Keratinocyte (primary cell): ENCODE results near the gene CEP131. TPM values are rescaled to one million over a fixed set of nuclear protein-coding genes. Genes with fewer than 3 reads are reported as not detected.

ENCODE experiments used
- DNase-seq: peaks from one replicate; pipeline ENCODE4 v3.0.0-alpha.2; 2011; ENCODE audit warnings: low read depth, missing footprints, low spot score
- FAIRE-seq: peaks from 2 replicates; lab custom pipeline; 2011; peaks lifted over from hg19 to GRCh38; lab: Jason Lieb, UNC
- H2AFZ ChIP-seq: 2 replicates; pipeline ENCODE4 v1.6.0; 2012; ENCODE audit warnings: low read length, control low read depth, inconsistent platforms; ENCODE audit not compliant: control insufficient read depth
- H3K27ac ChIP-seq: 2 replicates; pipeline ENCODE4 v1.5.1; 2011; ENCODE audit warnings: low read length; ENCODE audit not compliant: control insufficient read depth, insufficient read depth
- H3K27me3 ChIP-seq: 3 replicates; pipeline ENCODE4 v1.6.0; 2011; ENCODE audit warnings: low read length; ENCODE audit not compliant: control insufficient read depth, insufficient read depth; ENCODE audit errors: extremely low read depth
- H3K36me3 ChIP-seq, 2 experiments: 2 replicates in 1 of 2; 3 replicates in 1 of 2; pipeline ENCODE4 v1.5.1; 2011; ENCODE audit warnings: low read length in 2 of 2, mild to moderate bottlenecking in 1 of 2; ENCODE audit not compliant: control insufficient read depth in 2 of 2, insufficient read depth in 2 of 2; ENCODE audit errors: extremely low read depth in 1 of 2
- H3K4me1 ChIP-seq: 3 replicates; pipeline ENCODE4 v1.5.1; 2011; ENCODE audit warnings: low read length; ENCODE audit not compliant: control insufficient read depth, insufficient read depth; ENCODE audit errors: extremely low read depth
- H3K4me2 ChIP-seq: 3 replicates; pipeline ENCODE4 v1.6.0; 2011; ENCODE audit warnings: low read depth, low read length; ENCODE audit not compliant: control insufficient read depth, insufficient read depth; ENCODE audit errors: extremely low read depth
- H3K4me3 ChIP-seq, 3 experiments: fragments of 200-600 bp in 1 of 3; sonication (generic) in 1 of 3; 2 replicates in 2 of 3; 3 replicates in 1 of 3; pipeline ENCODE4 v1.5.1; 2011 to 2016; ENCODE audit warnings: low read length in 3 of 3, mild to moderate bottlenecking in 3 of 3, control low read depth in 2 of 3, inconsistent platforms in 1 of 3, low read depth in 1 of 3, mixed read lengths in 1 of 3, mixed run types in 1 of 3, moderate library complexity in 1 of 3; ENCODE audit not compliant: control insufficient read depth in 2 of 3, insufficient read depth in 2 of 3; ENCODE audit errors: extremely low read depth in 1 of 3
- H3K79me2 ChIP-seq: 2 replicates; pipeline ENCODE4 v1.6.0; 2012; ENCODE audit warnings: low read length; ENCODE audit not compliant: control insufficient read depth, insufficient read depth
- H3K9ac ChIP-seq: 3 replicates; pipeline ENCODE4 v1.6.0; 2011; ENCODE audit warnings: low read length; ENCODE audit not compliant: control insufficient read depth, insufficient read depth; ENCODE audit errors: extremely low read depth
- H3K9me1 ChIP-seq: 3 replicates; pipeline ENCODE4 v1.6.0; 2011; ENCODE audit warnings: low read length; ENCODE audit not compliant: control insufficient read depth, insufficient read depth; ENCODE audit errors: extremely low read depth
- H3K9me3 ChIP-seq: 2 replicates; pipeline ENCODE4 v1.5.1; 2012; ENCODE audit warnings: low read depth, low read length; ENCODE audit not compliant: control insufficient read depth
- H4K20me1 ChIP-seq: 3 replicates; pipeline ENCODE4 v1.6.0; 2011; ENCODE audit warnings: low read length; ENCODE audit not compliant: control insufficient read depth, insufficient read depth; ENCODE audit errors: extremely low read depth
- CTCF ChIP-seq, 3 experiments: IDR thresholded peaks in 1 of 3; conservative IDR thresholded peaks in 1 of 3; optimal IDR thresholded peaks in 1 of 3; 2 replicates in 2 of 3; 3 replicates in 1 of 3; pipeline versions ENCODE3 to v1.5.1; 2011; ENCODE audit warnings: low read length in 3 of 3, mild to moderate bottlenecking in 3 of 3, moderate library complexity in 2 of 3, control low read depth in 1 of 3, inconsistent platforms in 1 of 3; ENCODE audit not compliant: insufficient read depth in 2 of 3; ENCODE audit errors: extremely low read depth in 1 of 3
- EZH2 ChIP-seq: IDR thresholded peaks from one replicate; pipeline ENCODE4 v1.6.1; 2012; ENCODE audit warnings: inconsistent platforms, mild to moderate bottlenecking, low read length, moderate library complexity
- dilution Hi-C: fragments of 300-500 bp; cut with MboI; formaldehyde crosslinking; loops from one replicate; pipeline ENCODE4 v1.7.0; 2020; ENCODE audit warnings: low sequenced_read_pairs; ENCODE audit not compliant: extremely low pct_ligation_motif_present
- polyA plus RNA-seq, 5 experiments: library from polyadenylated mRNA; depleted of rRNA in 3 of 5; stranded (reverse) in 3 of 5; stranded (forward) in 1 of 5; unstranded in 1 of 5; fragments of >200 nt; gene quantifications; 1 replicate in 1 of 5; 2 replicates in 3 of 5; 3 replicates in 1 of 5; pipeline versions ENCODE4 v1.2.1 to v1.2.3, GENCODE V29; 2011 to 2012; ENCODE audit warnings: missing spikeins in 2 of 5, low read depth in 1 of 5, low replicate concordance in 1 of 5

The CEP131 gene
- polyA plus RNA-seq, 1 donor (not counting 4 experiments of a cell fraction or from before 2014, with no cell fraction given): 2.6 TPM

GRCh38 chr17:81265576-81265975, 42.8 kb upstream of the CEP131 start:
- H3K4me1 ChIP-seq: no peaks in the 10 kb centered on the region
- no peak overlapping the region for H2AFZ ChIP-seq
- H3K9ac ChIP-seq: no peak overlapping the region
- H3K4me3 ChIP-seq: no peak overlapping the region
- DNase-seq: no peak
- peaks cover 26 to 34% of the 10 kb centered on the region in 2 experiments for H3K36me3 ChIP-seq
- TF ChIP-seq CTCF (optimal IDR thresholded peaks at IDR 0.05 in 1 of 3, IDR thresholded peaks at IDR 0.05 in 1 of 3, conservative IDR thresholded peaks at IDR 0.05 in 1 of 3; ENCODE audit: extremely low read depth in 1 of 3, insufficient read depth in 2 of 3, low read length in 3 of 3) (no peak), EZH2 (no peak)
- peaks cover 2% of the 10 kb centered on the region for H3K9me1 ChIP-seq
- H3K27me3 ChIP-seq: no peaks in the 10 kb centered on the region
- H3K27ac ChIP-seq: no peak overlapping the region
- FAIRE-seq: no peak
- H3K79me2 ChIP-seq: no peaks in the 10 kb centered on the region
- dilution Hi-C loops: no loop called here
- no peaks in the 10 kb centered on the region for H3K9me3 ChIP-seq
- H4K20me1 ChIP-seq: peaks cover 4% of the 10 kb centered on the region
- H3K4me2 ChIP-seq: no peak overlapping the region

DNA sequence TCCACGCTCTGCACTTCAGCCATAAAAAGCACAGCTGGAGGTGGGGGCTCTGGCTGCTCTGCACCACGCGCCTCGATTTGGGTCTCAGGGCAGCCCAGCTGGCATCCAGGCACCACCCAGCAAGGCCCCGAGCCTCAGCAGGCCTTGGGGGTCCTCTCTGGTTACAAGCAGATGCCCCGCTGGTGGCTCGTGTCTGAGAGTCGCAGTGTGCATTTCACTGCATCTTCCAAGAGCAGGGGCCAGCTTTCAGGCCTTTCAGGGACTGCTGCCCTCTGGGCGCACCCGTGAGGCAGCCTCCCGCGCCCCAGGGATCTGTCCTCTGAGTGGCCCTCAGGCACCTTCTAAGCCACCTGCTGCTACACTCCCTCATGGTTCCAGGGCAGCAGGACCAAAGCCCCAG, 41.9 kb upstream of the CEP131 start:
- no peak overlapping the region for H2AFZ ChIP-seq
- no peak overlapping the region for H3K4me2 ChIP-seq
- no peak for FAIRE-seq
- no peak overlapping the region for H3K4me3 ChIP-seq
- H3K9me3 ChIP-seq: no peaks in the 10 kb centered on the region
- dilution Hi-C loops: no loop called here
- H3K27ac ChIP-seq: no peak overlapping the region
- H3K27me3 ChIP-seq: no peaks in the 10 kb centered on the region
- H4K20me1 ChIP-seq: no peaks in the 10 kb centered on the region
- H3K4me1 ChIP-seq: no peaks in the 10 kb centered on the region
- H3K9me1 ChIP-seq: no peaks in the 10 kb centered on the region
- no peak for TF ChIP-seq EZH2
- TF ChIP-seq CTCF (optimal IDR thresholded peaks at IDR 0.05 in 1 of 3, IDR thresholded peaks at IDR 0.05 in 1 of 3, conservative IDR thresholded peaks at IDR 0.05 in 1 of 3; ENCODE audit: extremely low read depth in 1 of 3, insufficient read depth in 2 of 3, low read length in 3 of 3): no peak
- no peak overlapping the region for H3K9ac ChIP-seq
- H3K36me3 ChIP-seq: peaks cover 27 to 32% of the 10 kb centered on the region in 2 experiments
- DNase-seq: no peak
- H3K79me2 ChIP-seq: no peaks in the 10 kb centered on the region
